Epidermal melanocyte (primary cell): ENCODE data around the gene KDSR.
"Not testable (repeated sequence)": the region's sequence is repeated elsewhere in the genome, so short reads cannot be mapped to it uniquely, and the experiment has no call there.

Experiments used
- DNase-seq: peaks from one replicate; pipeline ENCODE4 v3.0.0; 2011; ENCODE audit warnings: low spot score; ENCODE audit not compliant: insufficient read length

KDSR gene

DNA sequence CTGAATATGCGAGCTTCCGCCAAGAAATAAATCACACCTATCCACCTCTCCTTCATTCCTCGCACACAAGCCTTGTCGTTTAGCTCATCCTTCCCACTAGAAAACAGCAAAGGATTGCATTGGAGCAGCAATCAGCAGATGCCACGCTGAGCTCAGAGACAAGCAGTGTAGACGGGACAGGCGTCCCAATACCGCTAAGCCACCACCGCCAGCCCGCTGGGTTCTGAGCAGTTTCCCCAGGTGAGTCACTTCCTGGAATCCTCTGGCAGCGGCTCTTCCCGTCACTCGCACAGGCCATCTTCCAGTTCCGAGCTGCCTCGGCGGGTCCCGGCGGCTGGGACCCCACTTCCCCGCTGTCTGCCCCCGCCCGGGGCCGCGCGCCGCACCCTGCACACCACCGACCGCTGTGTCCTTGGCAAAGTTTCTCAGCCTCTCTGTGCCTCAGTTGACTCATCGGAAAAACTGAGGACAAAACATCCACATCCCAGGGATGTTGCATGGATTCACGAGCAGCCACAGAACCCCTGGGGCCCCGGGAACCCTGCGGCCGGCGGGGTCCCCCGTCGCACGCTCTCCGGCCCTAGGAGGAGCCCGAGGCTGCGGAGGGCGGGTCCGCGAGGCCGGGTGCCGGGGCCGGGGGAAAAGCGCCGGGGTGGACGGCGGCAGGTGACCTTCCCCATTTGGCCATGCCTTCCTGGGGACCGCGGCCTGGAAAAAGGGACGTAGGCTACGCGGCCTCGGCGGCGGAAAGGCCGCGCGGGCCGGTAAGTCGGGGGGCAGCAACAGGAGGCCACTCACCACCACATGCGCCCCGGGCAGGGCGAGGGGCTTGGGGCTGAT lies 573 bp downstream of the KDSR start:
- peak; percentile 19 for DNase-seq

DNA sequence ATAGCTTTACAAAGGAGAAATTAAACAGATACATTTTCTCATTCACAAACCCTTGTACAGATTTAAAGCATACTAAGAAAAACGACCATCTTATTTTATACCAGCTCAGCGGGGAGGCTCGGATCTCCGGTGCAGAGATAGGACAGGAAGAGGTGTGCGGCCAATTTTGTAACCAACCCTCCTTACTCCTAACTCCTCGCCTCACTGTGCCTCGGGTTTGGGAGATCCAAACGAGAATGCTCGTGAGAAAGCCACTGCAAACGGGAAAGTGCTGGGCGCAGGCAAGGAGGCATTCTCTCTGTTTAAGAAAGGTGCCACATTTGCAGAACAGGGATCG lies 1.2 kb downstream of the KDSR start:
- DNase-seq, result no peak

DNA sequence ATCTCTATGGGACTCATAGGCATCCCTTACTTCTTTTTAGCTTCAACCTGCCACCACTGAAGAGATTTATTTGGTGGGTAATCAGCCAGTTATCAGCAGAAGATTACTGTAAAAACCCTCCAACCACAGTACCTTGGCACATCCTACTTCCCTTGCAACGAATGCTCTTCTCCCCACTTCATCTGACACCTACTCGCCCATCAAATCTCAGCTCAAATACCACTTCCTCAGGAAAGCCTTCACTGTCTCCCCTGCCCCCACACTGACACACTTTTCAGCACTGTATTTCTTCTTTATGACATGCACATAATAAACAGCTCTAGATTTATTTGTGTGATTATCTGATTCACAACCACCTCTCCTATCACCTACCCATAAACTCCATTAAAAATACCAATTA lies 3.1 kb downstream of the KDSR start:
- no peak for DNase-seq

DNA sequence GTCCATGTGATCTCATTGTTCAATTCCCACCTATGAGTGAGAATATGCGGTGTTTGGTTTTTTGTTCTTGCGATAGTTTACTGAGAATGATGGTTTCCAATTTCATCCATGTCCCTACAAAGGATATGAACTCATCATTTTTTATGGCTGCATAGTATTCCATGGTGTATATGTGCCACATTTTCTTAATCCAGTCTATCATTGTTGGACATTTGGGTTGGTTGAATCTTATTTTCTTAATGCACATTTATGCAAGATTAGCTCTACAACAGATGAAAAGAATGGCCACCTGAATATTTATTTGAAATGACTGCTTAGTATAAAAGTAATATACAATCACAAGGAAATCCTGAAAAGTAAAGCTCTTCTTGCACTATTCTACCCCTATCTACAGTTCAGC lies 3.6 kb downstream of the KDSR start:
- DNase-seq, result not testable (repeated sequence)

DNA sequence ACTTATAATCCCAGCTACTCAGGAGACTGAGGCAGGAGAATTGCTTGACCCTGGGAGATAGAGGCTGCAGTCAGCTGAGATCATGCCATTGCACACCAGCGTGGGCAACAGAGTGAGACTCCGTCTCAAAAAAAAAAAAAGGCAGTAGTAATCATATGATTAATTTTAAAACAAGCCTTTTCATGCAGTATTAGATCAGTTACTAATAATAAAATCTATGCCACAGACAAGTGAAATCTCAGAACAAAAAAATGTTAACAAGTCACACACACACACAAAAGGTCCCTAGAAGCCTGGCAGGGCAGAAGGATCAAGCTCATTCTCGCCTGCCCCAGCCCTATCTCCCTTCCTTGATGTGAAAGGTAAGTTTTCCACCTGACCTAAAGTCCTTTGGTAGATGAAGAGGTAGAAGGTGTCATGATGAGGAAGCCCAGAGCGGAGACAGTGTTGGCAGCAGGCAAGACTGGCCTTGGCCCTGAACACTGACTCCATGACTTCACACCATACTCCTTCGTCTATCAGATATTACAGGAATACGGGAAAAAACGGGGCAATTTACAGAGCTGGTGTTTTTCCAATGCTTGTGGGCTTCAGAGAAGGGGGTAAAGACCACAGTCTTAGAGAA lies 10.6 kb downstream of the KDSR start:
- no peak for DNase-seq

DNA sequence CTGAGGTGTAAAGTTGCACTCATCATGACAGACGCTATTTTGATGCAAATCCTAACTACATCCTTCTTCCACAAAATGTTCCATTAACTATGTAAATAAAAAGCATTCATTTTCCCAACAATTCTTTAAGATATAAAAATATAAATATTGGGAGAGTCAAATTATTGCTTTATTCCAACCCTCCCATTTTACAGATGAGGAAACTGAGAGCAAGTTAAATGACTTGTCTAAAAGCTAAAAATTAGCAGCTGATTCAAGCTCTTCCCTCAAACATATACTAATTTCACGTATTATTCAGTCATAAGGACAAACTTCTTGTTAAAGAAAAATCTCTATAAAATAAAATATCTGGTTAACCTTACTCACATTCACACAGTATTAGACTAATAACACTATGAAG lies 16.8 kb downstream of the KDSR start:
- DNase-seq, result no peak

DNA sequence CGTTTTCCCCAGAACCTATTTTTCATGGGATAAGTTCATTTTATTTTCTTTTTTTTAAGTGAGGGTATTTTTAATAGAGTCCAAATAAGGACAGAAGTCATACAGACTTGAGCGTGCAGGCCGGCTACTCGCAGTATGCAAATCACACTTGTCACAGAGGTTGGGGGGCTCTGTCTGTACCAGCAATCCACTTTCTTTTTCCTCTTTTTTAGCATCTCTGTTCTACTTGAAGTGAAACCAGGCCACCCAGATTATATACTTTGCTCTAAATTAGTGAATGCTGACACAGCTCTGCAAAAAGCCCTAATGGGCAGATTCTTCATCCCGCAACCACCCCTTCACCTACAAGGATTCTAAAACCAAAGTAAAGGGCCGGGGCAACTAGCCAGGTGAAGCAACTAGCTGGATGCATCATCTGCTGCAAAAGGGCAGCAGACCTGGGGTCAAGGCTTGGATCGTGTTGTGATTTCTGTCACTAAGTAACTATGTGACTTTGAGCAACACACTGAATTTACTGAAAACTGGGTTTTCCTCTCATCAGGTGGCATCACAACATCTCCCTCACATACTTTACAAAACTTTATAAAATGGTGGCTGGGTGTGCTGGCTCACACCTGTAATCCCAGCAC lies 18.4 kb downstream of the KDSR start:
- DNase-seq, result no peak

DNA sequence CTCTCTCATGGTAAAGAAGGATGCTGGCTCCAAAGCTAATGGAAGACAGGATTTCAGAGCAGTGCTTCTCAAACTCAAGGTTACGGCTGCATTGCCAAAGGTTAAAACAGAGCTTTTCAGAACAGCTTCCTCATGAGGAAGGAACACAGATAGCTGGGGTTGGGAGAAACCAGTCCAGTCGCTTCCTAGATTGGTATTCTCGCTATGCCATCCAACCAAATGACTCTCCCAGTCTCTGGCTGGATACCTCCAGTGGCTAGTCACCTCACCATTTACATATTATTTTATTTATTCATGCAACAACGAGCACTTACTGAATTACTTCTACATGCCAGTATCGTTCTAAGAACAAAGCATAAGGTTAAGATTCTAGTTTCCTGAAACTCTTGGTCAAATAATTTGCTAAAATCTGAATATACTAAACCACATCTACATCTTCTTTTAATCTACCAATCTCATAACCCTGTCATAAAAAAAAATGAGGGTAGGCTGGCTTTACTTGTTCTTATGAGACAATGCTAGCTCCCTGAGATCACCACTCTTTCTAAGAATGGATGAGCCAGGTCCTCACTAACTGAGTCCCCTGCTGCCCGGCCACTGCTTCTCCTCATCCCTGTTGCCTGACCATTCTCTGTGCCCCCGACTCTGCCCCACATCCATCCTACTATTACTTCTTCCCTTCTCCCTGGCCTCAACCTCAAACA lies 20.4 kb downstream of the KDSR start:
- no peak for DNase-seq

DNA sequence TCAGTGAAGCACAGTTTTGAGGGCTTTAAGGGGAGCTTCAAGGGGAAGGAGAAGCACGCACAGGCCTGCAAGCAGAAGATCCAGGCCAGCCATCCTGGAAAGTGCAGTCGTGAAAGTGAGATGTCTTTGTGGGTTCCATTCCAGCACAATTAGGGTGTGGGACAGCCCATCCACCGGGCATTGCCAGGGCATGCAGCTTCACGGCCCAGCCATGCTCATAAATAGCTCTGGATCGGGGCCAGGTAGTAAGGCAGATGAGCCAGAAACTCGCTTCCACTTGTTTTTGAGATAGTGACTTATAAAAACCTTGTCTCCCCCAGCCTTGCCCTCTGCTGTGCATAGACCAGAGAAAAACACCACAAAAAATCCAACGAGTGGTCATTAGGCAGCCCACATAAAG lies 21.0 kb downstream of the KDSR start:
- no peak for DNase-seq

DNA sequence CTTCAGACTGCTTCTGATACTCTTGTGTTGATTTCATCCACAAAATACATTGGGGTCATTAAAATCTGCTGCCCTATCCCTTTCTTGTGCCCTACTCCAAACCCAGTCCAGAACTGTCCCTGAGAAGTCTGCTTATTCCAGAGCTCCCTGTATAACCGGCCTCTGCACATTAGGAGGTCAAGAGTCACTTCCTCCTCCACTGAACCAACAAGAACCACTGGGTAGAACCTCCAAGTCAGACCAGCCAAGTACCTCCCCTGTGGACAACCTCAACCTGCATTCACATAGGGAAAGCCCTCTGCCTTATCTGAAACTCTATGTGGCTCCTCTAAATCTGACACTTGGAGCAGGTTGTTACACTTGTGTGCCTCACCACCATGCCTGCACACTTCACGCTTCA lies 22.1 kb downstream of the KDSR start:
- DNase-seq, result no peak

DNA sequence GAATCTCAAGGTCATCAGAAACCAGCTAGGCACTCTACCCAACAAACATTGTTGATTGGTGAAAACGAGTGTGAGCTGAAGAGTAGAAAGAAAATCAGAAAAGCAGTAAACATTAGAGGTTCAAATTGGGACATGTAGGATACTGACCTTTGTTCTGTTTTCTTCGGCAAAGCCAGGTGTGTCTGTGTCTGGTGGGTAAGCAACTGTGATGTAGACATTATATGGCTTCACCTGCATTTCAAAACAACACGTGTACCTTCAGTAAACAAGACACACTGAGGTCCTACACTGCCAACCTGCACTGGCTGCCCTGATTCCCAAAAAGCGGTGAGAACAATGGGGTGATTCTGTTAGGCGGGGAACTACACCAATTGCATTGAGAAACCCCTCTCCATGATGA lies 22.7 kb downstream of the KDSR start:
- no peak for DNase-seq

DNA sequence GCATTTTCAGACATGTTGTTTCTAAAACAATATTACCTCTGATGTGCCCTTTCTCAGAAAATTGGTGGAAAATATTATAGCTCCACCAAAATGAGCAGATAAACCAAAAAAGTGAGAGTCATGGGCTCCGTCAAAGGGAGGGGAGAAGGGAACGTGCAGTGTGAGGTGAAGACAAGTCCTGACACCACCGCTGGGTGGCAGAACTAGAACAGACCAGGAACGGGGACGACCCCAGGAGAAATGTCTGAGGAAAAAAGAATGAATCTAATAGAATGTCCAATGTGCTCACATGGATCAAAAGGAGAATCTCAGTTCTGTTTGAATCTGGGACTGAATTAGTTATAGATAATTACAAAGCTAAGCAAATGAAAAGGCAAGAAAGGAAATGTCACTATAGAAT lies 24.8 kb downstream of the KDSR start:
- peak; percentile 36 for DNase-seq

DNA sequence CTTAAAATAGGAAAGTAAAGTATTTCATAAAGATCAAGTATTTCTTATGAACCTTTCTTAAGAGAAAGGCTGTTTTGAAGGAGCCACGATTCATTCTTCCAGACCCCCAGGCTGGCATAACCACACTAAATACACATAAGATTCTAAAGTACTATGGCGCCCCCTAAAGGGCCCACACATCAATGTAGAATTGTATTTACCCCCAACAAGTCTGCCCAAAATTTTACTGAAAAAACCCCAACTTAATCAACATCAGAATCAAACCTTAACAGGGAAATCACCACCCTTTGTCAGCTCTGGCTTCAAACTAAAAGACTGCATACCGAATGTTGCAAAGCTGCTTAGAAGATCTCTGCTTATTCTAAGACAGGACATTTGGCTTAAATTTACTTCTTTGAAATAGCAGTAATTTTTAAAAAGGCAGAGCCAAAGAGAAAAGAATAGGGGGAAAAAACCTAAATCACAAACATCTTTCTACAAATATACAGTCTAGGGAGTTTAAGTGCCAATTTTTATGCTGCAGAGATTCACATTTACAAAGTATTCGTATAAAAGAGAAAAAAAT lies 27.0 kb downstream of the KDSR start:
- DNase-seq, result no peak

DNA sequence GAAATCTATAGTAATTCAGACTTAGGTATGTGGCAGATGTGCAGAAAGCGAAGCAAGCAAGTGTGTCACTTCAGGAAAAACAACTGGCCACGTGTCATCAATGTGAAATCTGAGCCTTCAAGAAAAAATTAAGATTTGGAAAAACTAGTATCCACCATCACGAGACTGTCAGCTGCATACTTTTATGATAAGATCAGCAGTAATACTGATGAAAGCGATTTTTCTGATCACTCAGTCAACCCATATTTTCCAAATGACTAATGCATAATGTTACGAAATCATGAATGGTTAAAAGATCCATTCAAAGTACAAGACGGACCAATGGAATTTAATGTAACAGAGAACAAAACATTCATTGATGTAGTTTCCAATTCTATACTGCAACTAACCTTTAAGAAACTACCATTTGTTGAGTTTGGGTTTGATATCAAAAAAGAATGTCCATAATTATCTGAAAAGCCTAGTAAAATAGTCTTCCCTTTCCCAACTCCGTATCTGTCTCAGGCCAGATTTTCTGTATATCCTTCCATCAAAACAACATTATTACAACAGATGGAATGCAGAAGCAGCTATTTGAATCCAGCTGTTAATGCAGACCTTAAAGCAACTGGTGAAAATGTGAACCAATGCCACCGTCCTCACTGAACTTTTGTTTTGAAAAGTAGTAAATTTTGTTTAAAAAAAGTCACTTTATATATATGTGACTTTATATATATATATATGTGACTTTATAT lies 30.5 kb downstream of the KDSR start:
- DNase-seq, result peak; percentile 24

DNA sequence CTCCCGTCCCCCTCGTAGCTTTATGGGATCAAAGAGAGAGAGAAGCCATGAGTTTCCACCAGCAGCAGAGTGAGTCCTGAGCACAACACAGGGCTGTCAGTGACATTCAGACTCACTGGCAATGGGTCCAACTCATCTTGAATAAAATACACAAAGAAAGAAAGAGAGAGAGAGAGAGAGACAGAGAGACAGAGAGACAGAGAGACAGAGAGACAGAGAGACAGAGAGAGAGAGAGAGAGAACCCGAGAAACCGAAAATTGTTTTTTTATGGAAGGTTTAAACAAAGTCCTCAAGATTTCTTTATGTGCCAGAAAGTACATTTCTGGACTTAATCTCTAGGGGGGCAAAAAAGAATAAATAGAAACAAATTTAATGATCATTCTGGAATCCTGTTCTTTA lies 35.9 kb downstream of the KDSR start:
- no peak for DNase-seq

DNA sequence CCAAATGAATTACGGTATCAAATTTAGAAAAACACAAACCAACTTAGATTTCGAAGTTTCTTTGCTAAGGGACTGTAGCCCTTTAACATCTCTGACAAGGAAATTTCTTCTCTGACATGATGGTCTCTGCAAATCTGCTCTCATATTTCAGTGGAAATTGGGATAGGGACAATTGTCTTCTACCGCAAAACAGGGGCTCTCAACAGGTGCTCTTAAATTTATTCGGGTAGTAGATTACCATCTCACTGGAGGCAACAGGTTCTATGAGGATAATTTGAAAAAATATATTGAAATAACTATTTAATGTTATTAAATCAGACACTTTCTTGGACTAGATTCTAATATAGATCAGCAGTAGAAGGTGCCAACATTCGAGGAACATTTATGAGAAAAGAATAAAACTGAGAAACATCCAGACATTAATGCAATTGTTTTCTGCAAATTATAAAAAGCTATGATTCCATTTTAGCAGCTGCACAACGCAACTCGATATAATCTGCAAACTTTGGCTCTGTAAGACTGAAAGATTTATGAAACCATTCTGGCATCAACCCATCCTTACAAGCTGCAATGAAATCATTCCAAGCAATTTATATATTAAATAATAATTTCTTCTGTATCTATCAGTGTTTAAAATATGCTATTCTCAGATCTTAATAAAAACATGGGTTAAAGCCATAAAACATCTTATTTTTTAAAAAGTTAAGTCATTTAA lies 37.4 kb downstream of the KDSR start:
- DNase-seq, result no peak

DNA sequence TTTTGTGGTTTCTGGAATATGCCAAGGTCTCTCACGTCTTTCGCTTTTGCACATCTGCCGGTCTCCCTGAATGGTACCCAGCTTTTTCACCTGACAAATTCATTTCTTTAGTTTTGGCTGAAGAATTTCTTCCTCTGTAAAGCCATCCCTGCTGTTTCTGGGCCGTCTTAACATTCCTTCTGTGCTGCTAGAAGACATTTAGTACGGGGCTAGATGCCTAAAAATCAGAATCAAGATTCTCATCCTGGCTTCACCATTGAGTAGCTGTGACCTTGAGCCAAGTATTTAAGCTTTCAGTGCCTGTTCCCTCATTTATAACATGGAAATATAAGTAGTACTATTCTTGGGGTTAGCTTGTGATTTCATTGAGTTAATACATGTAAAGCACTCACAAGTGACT lies 41.0 kb downstream of the KDSR start:
- DNase-seq, result no peak

DNA sequence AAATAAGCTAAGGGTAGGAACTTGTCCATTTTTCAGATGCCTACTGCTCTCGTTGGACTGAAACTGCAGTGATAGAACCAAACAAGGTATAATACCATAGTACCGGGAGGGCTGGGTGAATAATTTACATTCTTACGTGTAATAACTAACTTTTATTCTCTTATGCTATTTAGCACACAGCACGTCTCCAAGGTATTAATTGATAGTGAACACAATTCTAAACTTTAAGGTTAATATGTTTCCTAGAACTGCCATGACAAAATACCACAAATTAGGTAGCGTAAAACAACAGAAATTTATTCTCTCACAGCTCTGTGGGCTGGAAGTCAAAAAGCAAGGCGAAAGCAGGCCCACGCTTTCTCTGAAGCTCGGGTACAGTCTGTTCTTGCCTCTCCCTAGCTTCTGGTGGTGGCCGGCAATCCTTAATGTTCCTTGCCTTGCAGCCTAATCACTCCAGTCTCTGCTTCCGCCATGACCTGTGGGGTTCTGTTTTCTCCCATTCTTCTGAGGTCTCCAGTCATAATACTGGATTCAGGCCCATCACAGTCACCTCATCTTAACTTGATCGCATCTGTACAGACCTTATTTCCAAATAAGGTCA lies 41.8 kb downstream of the KDSR start:
- no peak for DNase-seq

DNA sequence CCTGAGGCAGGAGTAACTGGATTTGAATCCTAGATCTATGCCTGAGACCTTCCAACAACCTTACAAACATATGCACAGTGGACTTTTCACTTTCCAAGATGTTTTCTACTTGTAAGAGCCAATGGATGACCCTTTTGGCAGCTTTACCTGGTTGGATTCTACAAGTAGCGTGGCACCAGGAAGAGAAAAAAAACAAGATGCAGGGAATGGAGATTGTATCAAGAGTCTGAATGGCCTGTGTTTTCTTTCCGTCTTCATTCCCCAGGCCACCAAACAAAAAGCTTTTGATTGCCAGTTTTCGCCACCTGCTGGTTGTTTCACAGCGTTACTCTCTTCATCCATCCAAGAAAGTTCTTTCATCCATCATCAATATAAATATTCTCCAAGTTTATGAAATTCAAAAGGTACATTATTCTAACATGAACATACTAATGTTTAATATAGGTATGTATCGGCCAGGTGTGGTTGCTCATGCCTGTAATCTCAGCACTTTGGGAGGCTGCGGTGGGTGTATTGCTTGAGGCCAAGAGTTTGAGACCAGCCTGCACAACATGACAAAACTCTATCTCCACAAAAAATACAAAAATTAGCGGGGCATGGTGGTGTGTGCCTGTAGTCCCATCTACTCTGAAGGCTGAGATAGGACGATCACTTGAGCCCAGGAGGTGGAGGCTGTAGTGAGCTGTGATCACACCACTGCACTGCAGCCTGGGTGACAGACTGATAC lies 43.9 kb downstream of the KDSR start:
- DNase-seq, result peak; percentile 73
